B cell (primary cell): ENCODE measurements around the gene LYSMD1. TPM values are rescaled to one million over a fixed set of nuclear protein-coding genes. Genes with fewer than 3 reads are reported as not detected.
A peak's percentile ranks its signal among the peaks of the same experiment; 100 is the strongest.

Experiments used
- ATAC-seq: fragments of 200-7000 bp; cut with Tn5 transposase; one replicate; pipeline ENCODE4 v1.10.0; 2021; ENCODE audit warnings: low read depth, mild to moderate bottlenecking, moderate number of reproducible peaks, moderate library complexity
- CTCF ChIA-PET: fragments of 350-600 bp; sonication (Branson Sonifier 250); formaldehyde crosslinking; loops from one replicate; lab custom pipeline; 2021; ENCODE audit warnings: antibody characterized with exemption, inconsistent platforms; lab: Charles Lee
- POLR2A ChIA-PET: fragments of 350-600 bp; sonication (Branson Sonifier 250); formaldehyde crosslinking; loops from one replicate; lab custom pipeline; 2021; ENCODE audit warnings: antibody characterized with exemption; lab: Charles Lee
- DNase-seq: peaks from one replicate; pipeline ENCODE4 v3.0.0; 2013
- H2AFZ ChIP-seq: 2 replicates; pipeline ENCODE4 v1.6.1; 2012; ENCODE audit warnings: mild to moderate bottlenecking, low read depth, low read length; ENCODE audit not compliant: insufficient read depth, poor library complexity, severe bottlenecking
- H3K27ac ChIP-seq, 2 donors: 1 replicate in 1 of 2; 2 replicates in 1 of 2; pipeline ENCODE4 v1.5.1; 2012 to 2013; ENCODE audit warnings: low read length in 2 of 2, mild to moderate bottlenecking in 2 of 2, moderate library complexity in 1 of 2
- H3K27me3 ChIP-seq, 4 experiments: fragments of 200-600 bp in 1 of 4; sonication (generic) in 1 of 4; replicated peaks in 1 of 4; 1 replicate in 2 of 4; 2 replicates in 2 of 4; pipeline versions ENCODE4 v1.6.1 to v1.7.0; 2013 to 2016; ENCODE audit warnings: low read length in 3 of 4, mild to moderate bottlenecking in 2 of 4, mixed read lengths in 1 of 4, moderate library complexity in 1 of 4; ENCODE audit not compliant: insufficient read depth in 4 of 4, control insufficient read depth in 3 of 4; ENCODE audit errors: control extremely low read depth in 1 of 4
- H3K36me3 ChIP-seq, 2 experiments: replicated peaks in 1 of 2; 1 replicate in 1 of 2; 2 replicates in 1 of 2; pipeline versions ENCODE4 v1.6.1 to v1.7.1; 2013; ENCODE audit warnings: low read length in 1 of 2; ENCODE audit not compliant: insufficient read depth in 2 of 2, control insufficient read depth in 1 of 2; ENCODE audit errors: control extremely low read depth in 1 of 2, extremely low read depth in 1 of 2
- H3K4me1 ChIP-seq, 2 donors: fragments of 200-600 bp in 1 of 2; sonication (generic) in 1 of 2; 1 replicate in 1 of 2; 2 replicates in 1 of 2; pipeline versions ENCODE4 v1.5.1 to v1.6.1; 2013 to 2017; ENCODE audit warnings: low read length in 2 of 2; ENCODE audit not compliant: control insufficient read depth in 2 of 2, insufficient read depth in 2 of 2
- H3K4me2 ChIP-seq: replicated peaks from 2 replicates; pipeline ENCODE3; 2012; ENCODE audit warnings: mild to moderate bottlenecking, low read depth, low read length; ENCODE audit not compliant: poor library complexity, severe bottlenecking
- H3K4me3 ChIP-seq, 5 experiments: fragments of 200-600 bp in 1 of 5; sonication (generic) in 1 of 5; 1 replicate in 3 of 5; 2 replicates in 2 of 5; pipeline versions ENCODE4 v1.5.1 to v1.7.0; 2011 to 2016; ENCODE audit warnings: low read length in 4 of 5, mild to moderate bottlenecking in 4 of 5, low read depth in 2 of 5, control low read depth in 1 of 5, moderate library complexity in 1 of 5; ENCODE audit not compliant: insufficient read depth in 1 of 5; ENCODE audit errors: control extremely low read depth in 1 of 5, extremely low read depth in 1 of 5
- H3K79me2 ChIP-seq: fragments of 200-600 bp; sonication (generic); one replicate; pipeline ENCODE4 v1.6.0; 2016; ENCODE audit warnings: low read length; ENCODE audit not compliant: control insufficient read depth, insufficient read depth
- H3K9ac ChIP-seq: fragments of 200-600 bp; sonication (generic); 2 replicates; pipeline ENCODE4 v1.6.1; 2017; ENCODE audit warnings: mild to moderate bottlenecking, low read length, moderate library complexity
- H3K9me3 ChIP-seq, 3 donors: one replicate each; pipeline versions ENCODE4 v1.6.1 to v1.7.1; 2013; ENCODE audit warnings: low read length in 2 of 3; ENCODE audit not compliant: control insufficient read depth in 2 of 3, insufficient read depth in 1 of 3; ENCODE audit errors: control extremely low read depth in 1 of 3
- H4K20me1 ChIP-seq: 2 replicates; pipeline ENCODE4 v1.6.0; 2012; ENCODE audit warnings: mild to moderate bottlenecking, low read length; ENCODE audit not compliant: insufficient read depth, control insufficient read depth, poor library complexity, severe bottlenecking
- H3K27ac Mint-ChIP-seq: one replicate; pipeline ENCODE4 v1.8.0; 2021; ENCODE audit warnings: mixed read lengths
- H3K27me3 Mint-ChIP-seq: one replicate; pipeline ENCODE4 v1.8.0; 2021; ENCODE audit warnings: mixed read lengths
- H3K4me1 Mint-ChIP-seq: one replicate; pipeline ENCODE4 v1.8.0; 2021; ENCODE audit warnings: mixed read lengths
- H3K4me3 Mint-ChIP-seq: one replicate; pipeline ENCODE4 v1.8.0; 2021; ENCODE audit warnings: mixed read lengths
- H3K9me3 Mint-ChIP-seq: one replicate; pipeline ENCODE4 v1.8.0; 2022; ENCODE audit warnings: mixed read lengths; ENCODE audit not compliant: insufficient read depth
- EZH2 ChIP-seq: IDR thresholded peaks from 2 replicates; pipeline ENCODE4 v1.6.1; 2012; ENCODE audit warnings: borderline replicate concordance, low read depth, mild to moderate bottlenecking, moderate library complexity, low read length; ENCODE audit not compliant: insufficient read depth, poor library complexity, severe bottlenecking
- WGBS: methylation state at CpG from one replicate; pipeline ENCODE4 v1.1.5; 2013; ENCODE audit warnings: missing lambda C conversion rate; ENCODE audit not compliant: insufficient coverage; 5-methylcytosine and 5-hydroxymethylcytosine counted together
- intact Hi-C: fragments of 100-400 bp; cut with micrococcal nuclease; formaldehyde crosslinking; loops from one replicate; pipeline ENCODE4 v1.10.0; 2022
- polyA plus RNA-seq: library from polyadenylated mRNA; depleted of rRNA; stranded (reverse); fragments of >200 nt; gene quantifications from 2 replicates; pipeline ENCODE4 v1.2.3, GENCODE V29; 2012
- total RNA-seq, 2 donors: library from RNA; stranded (reverse); fragments of 120-200 nt in 1 of 2; gene quantifications; 1 replicate in 1 of 2; 2 replicates in 1 of 2; pipeline versions ENCODE4 v1.2.3 to v1.2.4, GENCODE V29; 2013 to 2022
- TF ChIP-seq, protein P1 (sequence below): fragments of 200-600 bp; IDR thresholded peaks from one replicate; pipeline ENCODE4 v1.8.0; 2022; ENCODE audit warnings: antibody characterized with exemption, mild to moderate bottlenecking

Gene LYSMD1
- total and polyA plus RNA-seq, 2 donors (not counting 1 experiment from before 2014, with no cell fraction given) = 1.4 to 5.8 TPM

DNA sequence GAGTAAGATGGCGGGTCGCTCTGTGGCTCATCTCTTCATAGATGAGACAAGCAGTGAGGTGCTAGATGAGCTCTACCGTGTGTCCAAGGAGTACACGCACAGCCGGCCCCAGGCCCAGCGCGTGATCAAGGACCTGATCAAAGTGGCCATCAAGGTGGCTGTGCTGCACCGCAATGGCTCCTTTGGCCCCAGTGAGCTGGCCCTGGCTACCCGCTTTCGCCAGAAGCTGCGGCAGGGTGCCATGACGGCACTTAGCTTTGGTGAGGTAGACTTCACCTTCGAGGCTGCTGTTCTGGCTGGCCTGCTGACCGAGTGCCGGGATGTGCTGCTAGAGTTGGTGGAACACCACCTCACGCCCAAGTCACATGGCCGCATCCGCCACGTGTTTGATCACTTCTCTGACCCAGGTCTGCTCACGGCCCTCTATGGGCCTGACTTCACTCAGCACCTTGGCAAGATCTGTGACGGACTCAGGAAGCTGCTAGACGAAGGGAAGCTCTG lies 6.9 kb downstream of the LYSMD1 start:
- CTCF ChIA-PET = interaction anchor here (1.5 to 9.6 kb wide), 5 partner anchors 9 to 134 kb away, joined by 4 to 227 read pairs (median 12); partner anchors contain the start of gene GABPB2
- TF ChIP-seq, protein P1, sequence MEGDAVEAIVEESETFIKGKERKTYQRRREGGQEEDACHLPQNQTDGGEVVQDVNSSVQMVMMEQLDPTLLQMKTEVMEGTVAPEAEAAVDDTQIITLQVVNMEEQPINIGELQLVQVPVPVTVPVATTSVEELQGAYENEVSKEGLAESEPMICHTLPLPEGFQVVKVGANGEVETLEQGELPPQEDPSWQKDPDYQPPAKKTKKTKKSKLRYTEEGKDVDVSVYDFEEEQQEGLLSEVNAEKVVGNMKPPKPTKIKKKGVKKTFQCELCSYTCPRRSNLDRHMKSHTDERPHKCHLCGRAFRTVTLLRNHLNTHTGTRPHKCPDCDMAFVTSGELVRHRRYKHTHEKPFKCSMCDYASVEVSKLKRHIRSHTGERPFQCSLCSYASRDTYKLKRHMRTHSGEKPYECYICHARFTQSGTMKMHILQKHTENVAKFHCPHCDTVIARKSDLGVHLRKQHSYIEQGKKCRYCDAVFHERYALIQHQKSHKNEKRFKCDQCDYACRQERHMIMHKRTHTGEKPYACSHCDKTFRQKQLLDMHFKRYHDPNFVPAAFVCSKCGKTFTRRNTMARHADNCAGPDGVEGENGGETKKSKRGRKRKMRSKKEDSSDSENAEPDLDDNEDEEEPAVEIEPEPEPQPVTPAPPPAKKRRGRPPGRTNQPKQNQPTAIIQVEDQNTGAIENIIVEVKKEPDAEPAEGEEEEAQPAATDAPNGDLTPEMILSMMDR = no peak
- no peak for TF ChIP-seq EZH2
- Mint-ChIP-seq H3K4me3 (peak overlapping the region; percentile 99), H3K9me3 (no peaks in the 10 kb centered on the region), H3K27me3 (no peaks in the 10 kb centered on the region), H3K27ac (peak overlapping the region; percentile 97), H3K4me1 (peaks cover 47% of the 10 kb centered on the region)
- H3K27me3 ChIP-seq = no peaks in the 10 kb centered on the region
- H2AFZ ChIP-seq = no peak overlapping the region
- H4K20me1 ChIP-seq = peaks cover 10% of the 10 kb centered on the region
- H3K9me3 ChIP-seq = no peaks in the 10 kb centered on the region
- intact Hi-C loops = no loop called here
- DNase-seq (no peak), ATAC-seq (no peak)
- H3K9ac ChIP-seq = peak overlapping the region; percentile 4
- peak overlapping the region in 1 of 2 donors; percentile 79 for H3K27ac ChIP-seq
- H3K79me2 ChIP-seq = peaks cover 42% of the 10 kb centered on the region
- H3K4me1 ChIP-seq = peaks cover 30 to 38% of the 10 kb centered on the region in 2 donors
- POLR2A ChIA-PET = interaction anchor here (0.6 kb wide), 1 partner anchor 33 kb away, joined by 4 read pairs; no protein-coding TSS in a partner anchor
- no peak overlapping the region for H3K4me3 ChIP-seq
- whole genome bisulfite sequencing = 91% methylated on average over 22 of the region's 22 CpGs
- H3K36me3 ChIP-seq = peaks cover 1 to 26% of the 10 kb centered on the region in 2 experiments
- peak overlapping the region; percentile 86 for H3K4me2 ChIP-seq

DNA sequence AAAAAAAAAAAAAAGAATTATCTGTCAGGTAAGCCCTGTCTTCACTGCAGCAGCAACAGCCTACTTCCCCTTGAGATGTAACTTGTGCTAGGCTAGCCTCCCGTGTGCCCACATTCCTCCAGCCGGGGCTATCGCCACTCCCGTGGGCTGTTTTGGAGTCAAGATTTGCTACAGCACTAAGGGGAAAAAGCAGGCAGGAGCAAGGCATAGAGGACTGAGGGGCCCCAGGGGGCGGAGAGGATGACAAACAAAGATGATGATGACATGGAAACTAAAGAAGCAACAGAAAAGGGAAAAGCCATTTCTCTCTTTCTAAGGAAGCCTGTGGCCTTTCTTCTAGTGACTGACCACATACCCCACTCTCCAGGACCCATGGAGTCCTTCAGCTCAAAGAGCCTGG lies 7.4 kb downstream of the LYSMD1 start:
- H3K27ac ChIP-seq = peak overlapping the region; percentile 7 to 79
- peak overlapping the region; percentile 86 for H3K4me2 ChIP-seq
- H3K4me3 Mint-ChIP-seq = peak overlapping the region; percentile 99
- ATAC-seq = no peak
- peaks cover 10% of the 10 kb centered on the region for H4K20me1 ChIP-seq
- H3K4me3 ChIP-seq = peak overlapping the region in 4 of 5 experiments; percentile 8 to 98 (median 22)
- peak overlapping the region; percentile 97 for H3K27ac Mint-ChIP-seq
- no peaks in the 10 kb centered on the region for H3K9me3 ChIP-seq
- peaks cover 42% of the 10 kb centered on the region for H3K79me2 ChIP-seq
- no peaks in the 10 kb centered on the region for H3K9me3 Mint-ChIP-seq
- no peaks in the 10 kb centered on the region for H3K27me3 Mint-ChIP-seq
- H3K4me1 Mint-ChIP-seq = peaks cover 47% of the 10 kb centered on the region
- TF ChIP-seq EZH2 = no peak
- TF ChIP-seq, protein P1 = no peak
- ChIA-PET POLR2A (interaction anchor here (0.6 kb wide), 1 partner anchor 33 kb away, joined by 4 read pairs; no protein-coding TSS in a partner anchor), CTCF (interaction anchor here (0.7 to 9.6 kb wide), 8 partner anchors 9 to 286 kb away, joined by 3 to 227 read pairs (median 10); partner anchors contain the start of genes GABPB2 and TMOD4)
- DNase-seq = no peak
- H3K4me1 ChIP-seq = peaks cover 30 to 38% of the 10 kb centered on the region in 2 donors
- H3K9ac ChIP-seq = peak overlapping the region; percentile 11
- WGBS = 38% methylated on average over 4 of the region's 5 CpGs
- no peaks in the 10 kb centered on the region for H3K27me3 ChIP-seq
- no peak overlapping the region for H2AFZ ChIP-seq
- H3K36me3 ChIP-seq = peaks cover 1 to 26% of the 10 kb centered on the region in 2 experiments
- intact Hi-C loops = no loop called here
